ENCODE results near the gene NID1.

GRCh38 chr1:236078993-236079392 is 14.1 kb upstream of the NID1 start:
- no peak for TF ChIP-seq POLR2AphosphoS5 (IDR thresholded peaks at IDR 0.05)
- TF ChIP-seq, protein P1, sequence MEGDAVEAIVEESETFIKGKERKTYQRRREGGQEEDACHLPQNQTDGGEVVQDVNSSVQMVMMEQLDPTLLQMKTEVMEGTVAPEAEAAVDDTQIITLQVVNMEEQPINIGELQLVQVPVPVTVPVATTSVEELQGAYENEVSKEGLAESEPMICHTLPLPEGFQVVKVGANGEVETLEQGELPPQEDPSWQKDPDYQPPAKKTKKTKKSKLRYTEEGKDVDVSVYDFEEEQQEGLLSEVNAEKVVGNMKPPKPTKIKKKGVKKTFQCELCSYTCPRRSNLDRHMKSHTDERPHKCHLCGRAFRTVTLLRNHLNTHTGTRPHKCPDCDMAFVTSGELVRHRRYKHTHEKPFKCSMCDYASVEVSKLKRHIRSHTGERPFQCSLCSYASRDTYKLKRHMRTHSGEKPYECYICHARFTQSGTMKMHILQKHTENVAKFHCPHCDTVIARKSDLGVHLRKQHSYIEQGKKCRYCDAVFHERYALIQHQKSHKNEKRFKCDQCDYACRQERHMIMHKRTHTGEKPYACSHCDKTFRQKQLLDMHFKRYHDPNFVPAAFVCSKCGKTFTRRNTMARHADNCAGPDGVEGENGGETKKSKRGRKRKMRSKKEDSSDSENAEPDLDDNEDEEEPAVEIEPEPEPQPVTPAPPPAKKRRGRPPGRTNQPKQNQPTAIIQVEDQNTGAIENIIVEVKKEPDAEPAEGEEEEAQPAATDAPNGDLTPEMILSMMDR (IDR thresholded peaks at IDR 0.05) = no peak

Data from upper lobe of left lung (tissue), 4 donors.